Measurements from ENCODE around the gene NPAS1.

DNA sequence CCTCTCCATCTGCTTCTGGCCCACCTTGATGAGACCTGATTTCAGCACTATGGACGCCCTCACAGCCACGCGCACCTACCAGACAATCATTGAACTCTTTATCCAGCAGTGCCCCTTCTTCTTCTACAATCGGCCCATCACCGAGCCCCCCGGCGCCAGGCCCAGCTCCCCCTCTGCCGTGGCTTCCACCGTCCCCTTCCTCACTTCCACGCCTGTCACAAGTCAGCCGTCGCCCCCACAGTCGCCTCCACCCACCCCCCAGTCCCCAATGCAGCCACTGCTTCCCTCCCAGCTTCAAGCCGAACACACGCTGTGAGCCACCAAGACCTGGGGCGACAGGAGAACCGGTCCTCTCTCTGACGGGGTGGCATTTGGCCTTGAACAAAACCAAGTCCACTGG, 19.3 kb upstream of the NPAS1 start:
- TF ChIP-seq GATA2 (IDR thresholded peaks at IDR 0.05; ENCODE audit: low read depth, low read length) (no peak), GATA3 (IDR thresholded peaks at IDR 0.05; ENCODE audit: low read depth, low read length) (no peak)

All from SH-SY5Y (cell line).